Prostate gland (tissue), 2 donors: ENCODE results near the gene C17orf113.

ENCODE experiments used
- POLR2A ChIP-seq: fragments of 450-650 bp; IDR thresholded peaks from one replicate; pipeline ENCODE4 v1.6.1; 2016; ENCODE audit warnings: antibody characterized with exemption, mild to moderate bottlenecking
- POLR2AphosphoS5 ChIP-seq: sonication (generic); formaldehyde crosslinking; IDR thresholded peaks from one replicate; pipeline ENCODE4 v1.6.1; 2017; ENCODE audit warnings: antibody characterized with exemption
- TF ChIP-seq, protein P1 (sequence below), 4 experiments: fragments of 200-600 bp in 2 of 4; fragments of 450-650 bp in 2 of 4; sonication (generic) in 2 of 4; IDR thresholded peaks; 1 replicate in 3 of 4; 2 replicates in 1 of 4; pipeline ENCODE4 v1.5.1; 2016 to 2019; ENCODE audit warnings: antibody characterized with exemption in 4 of 4, mild to moderate bottlenecking in 2 of 4, moderate library complexity in 2 of 4

DNA sequence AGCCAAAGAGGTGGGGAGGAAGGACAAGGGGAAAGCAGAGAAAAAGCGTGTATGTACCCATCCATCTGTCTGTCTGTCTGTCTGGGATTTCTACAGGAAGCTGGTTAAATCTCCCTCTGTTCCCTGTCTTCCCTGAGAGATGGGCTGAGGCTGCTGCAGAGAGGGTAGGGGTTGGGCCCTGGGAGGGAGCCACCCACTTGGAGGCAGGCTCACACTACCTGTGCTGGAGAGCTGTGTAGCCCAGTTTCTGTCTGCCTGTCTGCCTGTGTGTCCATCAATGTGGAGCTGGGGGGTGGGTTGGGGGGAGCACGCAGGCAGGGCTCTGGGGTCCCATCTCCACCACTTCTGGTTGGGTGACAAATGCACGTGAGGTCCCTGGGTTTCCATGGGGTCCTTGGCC lies 18.6 kb upstream of the C17orf113 start:
- TF ChIP-seq, protein P1, sequence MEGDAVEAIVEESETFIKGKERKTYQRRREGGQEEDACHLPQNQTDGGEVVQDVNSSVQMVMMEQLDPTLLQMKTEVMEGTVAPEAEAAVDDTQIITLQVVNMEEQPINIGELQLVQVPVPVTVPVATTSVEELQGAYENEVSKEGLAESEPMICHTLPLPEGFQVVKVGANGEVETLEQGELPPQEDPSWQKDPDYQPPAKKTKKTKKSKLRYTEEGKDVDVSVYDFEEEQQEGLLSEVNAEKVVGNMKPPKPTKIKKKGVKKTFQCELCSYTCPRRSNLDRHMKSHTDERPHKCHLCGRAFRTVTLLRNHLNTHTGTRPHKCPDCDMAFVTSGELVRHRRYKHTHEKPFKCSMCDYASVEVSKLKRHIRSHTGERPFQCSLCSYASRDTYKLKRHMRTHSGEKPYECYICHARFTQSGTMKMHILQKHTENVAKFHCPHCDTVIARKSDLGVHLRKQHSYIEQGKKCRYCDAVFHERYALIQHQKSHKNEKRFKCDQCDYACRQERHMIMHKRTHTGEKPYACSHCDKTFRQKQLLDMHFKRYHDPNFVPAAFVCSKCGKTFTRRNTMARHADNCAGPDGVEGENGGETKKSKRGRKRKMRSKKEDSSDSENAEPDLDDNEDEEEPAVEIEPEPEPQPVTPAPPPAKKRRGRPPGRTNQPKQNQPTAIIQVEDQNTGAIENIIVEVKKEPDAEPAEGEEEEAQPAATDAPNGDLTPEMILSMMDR (IDR thresholded peaks at IDR 0.05), result no peak
- TF ChIP-seq POLR2AphosphoS5 (no peak), POLR2A (no peak)
